OCI-LY7 (cell line): ENCODE results near the gene GLP1R. TPM values are rescaled to one million over a fixed set of nuclear protein-coding genes. Genes with fewer than 3 reads are reported as not detected.

Experiments
- BruUV-seq: library from RNA; stranded (reverse); fragments of 400-500 nt; replicated peaks from 2 replicates; lab custom pipeline; 2021; lab: Mats Ljungman, UMichigan
- CTCF ChIA-PET: fragments of 300-600 bp; sonication (Branson Sonifier 250); formaldehyde crosslinking; loops from one replicate; lab custom pipeline; 2022; ENCODE audit warnings: antibody characterized with exemption; ENCODE audit not compliant: unreplicated experiment; lab: Charles Lee
- POLR2A ChIA-PET: fragments of 300-600 bp; sonication (Branson Sonifier 250); formaldehyde crosslinking; loops from one replicate; lab custom pipeline; 2022; ENCODE audit warnings: antibody characterized with exemption; lab: Charles Lee
- DNase-seq: peaks from one replicate; pipeline ENCODE4 v3.0.0-alpha.2; 2015; ENCODE audit warnings: low spot score
- H2AFZ ChIP-seq: fragments of 200-600 bp; sonication (generic), shearing (Covaris generic); 2 replicates; pipeline ENCODE4 v1.6.1; 2014; ENCODE audit warnings: mild to moderate bottlenecking, antibody characterized with exemption, low read length, moderate library complexity
- H3K27ac ChIP-seq: fragments of 200-600 bp; sonication (generic); 2 replicates; pipeline ENCODE4 v1.5.1; 2014; ENCODE audit warnings: mixed run types, low read depth, mild to moderate bottlenecking, moderate library complexity, low read length, inconsistent platforms; ENCODE audit not compliant: poor library complexity, severe bottlenecking
- H3K36me3 ChIP-seq: fragments of 200-600 bp; sonication (generic); 2 replicates; pipeline ENCODE4 v1.6.1; 2014; ENCODE audit warnings: mild to moderate bottlenecking, antibody characterized with exemption, low read length, moderate library complexity, mixed read lengths; ENCODE audit not compliant: insufficient read depth
- H3K4me1 ChIP-seq: fragments of 200-600 bp; sonication (generic); 2 replicates; pipeline ENCODE4 v1.5.1; 2014; ENCODE audit warnings: mild to moderate bottlenecking, low read length; ENCODE audit not compliant: insufficient read depth, poor library complexity, severe bottlenecking
- H3K4me2 ChIP-seq: fragments of 200-600 bp; sonication (generic); 2 replicates; pipeline ENCODE4 v1.6.1; 2014; ENCODE audit warnings: mild to moderate bottlenecking, low read length
- H3K4me3 ChIP-seq: fragments of 200-600 bp; sonication (generic); 2 replicates; pipeline ENCODE4 v1.5.1; 2014; ENCODE audit warnings: mild to moderate bottlenecking, low read depth, low read length; ENCODE audit not compliant: poor library complexity, severe bottlenecking
- H3K79me2 ChIP-seq: fragments of 200-600 bp; sonication (generic); 2 replicates; pipeline ENCODE4 v1.6.1; 2016; ENCODE audit warnings: low read depth, mild to moderate bottlenecking, low read length, moderate library complexity, mixed read lengths; ENCODE audit not compliant: insufficient read depth
- H3K9me2 ChIP-seq: fragments of 200-600 bp; sonication (generic); 2 replicates; pipeline ENCODE4 v1.6.1; 2016; ENCODE audit warnings: mild to moderate bottlenecking, low read length, mixed read lengths; ENCODE audit not compliant: insufficient read depth
- H3K9me3 ChIP-seq: fragments of 200-600 bp; sonication (generic); 2 replicates; pipeline ENCODE4 v1.6.1; 2014; ENCODE audit warnings: mild to moderate bottlenecking, mixed run types, low read length, mixed read lengths
- H4K20me1 ChIP-seq: fragments of 200-600 bp; sonication (generic); 2 replicates; pipeline ENCODE4 v1.6.1; 2014; ENCODE audit warnings: mild to moderate bottlenecking, antibody characterized with exemption, low read length, moderate library complexity, mixed read lengths; ENCODE audit not compliant: insufficient read depth
- EZH2phosphoT487 ChIP-seq: fragments of 200-600 bp; sonication (generic); IDR thresholded peaks from 2 replicates; pipeline ENCODE4 v1.6.1; 2018; ENCODE audit warnings: low read depth, borderline replicate concordance, mild to moderate bottlenecking, mixed run types, antibody characterized with exemption, low read length, moderate library complexity, mixed read lengths
- intact Hi-C: fragments of 100-400 bp; cut with micrococcal nuclease; formaldehyde crosslinking; loops from one replicate; pipeline ENCODE4 v1.10.0; 2022; ENCODE audit not compliant: unreplicated experiment
- total RNA-seq, 2 experiments: library from RNA; depleted of rRNA in 1 of 2; stranded (reverse); fragments of >200 nt in 1 of 2; shearing (Covaris generic) in 1 of 2; gene quantifications; 2 replicates each; pipeline ENCODE4 v1.2.3, GENCODE V29; 2014 to 2022
- TF ChIP-seq, protein P1 (sequence below): fragments of 200-600 bp; sonication (generic); conservative IDR thresholded peaks from 2 replicates; pipeline ENCODE4 v1.5.1; 2014; ENCODE audit warnings: mild to moderate bottlenecking, antibody characterized with exemption, low read length, moderate library complexity, mixed read lengths

Gene GLP1R
- total RNA-seq, 2 experiments from 2014 or later, result not detected

DNA sequence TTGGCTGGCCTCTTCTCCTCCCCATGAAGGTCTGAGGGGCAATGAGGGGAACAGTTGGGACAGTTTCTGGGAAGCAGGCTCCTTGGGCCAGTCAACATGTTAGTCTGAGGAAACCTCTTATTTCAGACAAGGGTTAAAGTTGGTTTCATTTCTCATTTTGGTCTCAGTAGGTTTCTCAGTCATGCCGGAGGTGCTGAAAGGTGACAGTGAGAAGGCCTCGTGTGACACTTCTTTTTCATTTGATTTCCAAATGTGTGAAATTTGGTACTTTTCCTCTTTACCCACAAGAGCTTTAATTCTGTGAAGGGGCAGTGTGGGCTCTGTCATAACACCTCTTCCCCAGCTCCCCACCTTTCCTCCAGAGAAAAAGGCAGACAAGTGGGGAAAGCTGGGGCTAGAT is 7.5 kb upstream of the GLP1R start:
- Histone ChIP-seq H3K4me1 (no peaks in the 10 kb centered on the region), H3K27ac (no peak overlapping the region), H3K79me2 (no peaks in the 10 kb centered on the region), H2AFZ (no peak overlapping the region), H3K9me3 (no peaks in the 10 kb centered on the region), H3K36me3 (no peaks in the 10 kb centered on the region), H3K4me3 (no peak overlapping the region), H3K4me2 (no peak overlapping the region), H4K20me1 (no peaks in the 10 kb centered on the region), H3K9me2 (no peaks in the 10 kb centered on the region)
- BruUV-seq, result no TSS peak
- no peak for DNase-seq
- ChIA-PET POLR2A (interaction anchor here (0.5 kb wide), 1 partner anchor 71 kb away, joined by 3 read pairs; no protein-coding TSS in a partner anchor), CTCF (no interaction called here)
- intact Hi-C loops, result no loop called here
- TF ChIP-seq EZH2phosphoT487, result no peak
- TF ChIP-seq, protein P1, sequence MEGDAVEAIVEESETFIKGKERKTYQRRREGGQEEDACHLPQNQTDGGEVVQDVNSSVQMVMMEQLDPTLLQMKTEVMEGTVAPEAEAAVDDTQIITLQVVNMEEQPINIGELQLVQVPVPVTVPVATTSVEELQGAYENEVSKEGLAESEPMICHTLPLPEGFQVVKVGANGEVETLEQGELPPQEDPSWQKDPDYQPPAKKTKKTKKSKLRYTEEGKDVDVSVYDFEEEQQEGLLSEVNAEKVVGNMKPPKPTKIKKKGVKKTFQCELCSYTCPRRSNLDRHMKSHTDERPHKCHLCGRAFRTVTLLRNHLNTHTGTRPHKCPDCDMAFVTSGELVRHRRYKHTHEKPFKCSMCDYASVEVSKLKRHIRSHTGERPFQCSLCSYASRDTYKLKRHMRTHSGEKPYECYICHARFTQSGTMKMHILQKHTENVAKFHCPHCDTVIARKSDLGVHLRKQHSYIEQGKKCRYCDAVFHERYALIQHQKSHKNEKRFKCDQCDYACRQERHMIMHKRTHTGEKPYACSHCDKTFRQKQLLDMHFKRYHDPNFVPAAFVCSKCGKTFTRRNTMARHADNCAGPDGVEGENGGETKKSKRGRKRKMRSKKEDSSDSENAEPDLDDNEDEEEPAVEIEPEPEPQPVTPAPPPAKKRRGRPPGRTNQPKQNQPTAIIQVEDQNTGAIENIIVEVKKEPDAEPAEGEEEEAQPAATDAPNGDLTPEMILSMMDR, result no peak

- no TSS peak for BruUV-seq
- no peaks in the 10 kb centered on the region for H3K79me2 ChIP-seq
- ChIA-PET CTCF (no interaction called here), POLR2A (interaction anchor here (0.7 kb wide), 1 partner anchor 149 kb away, joined by 3 read pairs; no protein-coding TSS in a partner anchor)
- H3K4me3 ChIP-seq, result no peak overlapping the region
- H2AFZ ChIP-seq, result no peak overlapping the region
- no peaks in the 10 kb centered on the region for H3K9me2 ChIP-seq
- H3K4me1 ChIP-seq, result no peaks in the 10 kb centered on the region
- intact Hi-C loops, result no loop called here
- H3K9me3 ChIP-seq, result no peaks in the 10 kb centered on the region
- TF ChIP-seq, protein P1, result no peak
- no peak for TF ChIP-seq EZH2phosphoT487
- DNase-seq, result no peak
- H3K27ac ChIP-seq, result no peak overlapping the region
- H3K4me2 ChIP-seq, result no peak overlapping the region
- no peaks in the 10 kb centered on the region for H3K36me3 ChIP-seq
- no peaks in the 10 kb centered on the region for H4K20me1 ChIP-seq
These were observed 4.8 kb upstream of the GLP1R start for GRCh38 chr6:39043776-39044175.

DNA sequence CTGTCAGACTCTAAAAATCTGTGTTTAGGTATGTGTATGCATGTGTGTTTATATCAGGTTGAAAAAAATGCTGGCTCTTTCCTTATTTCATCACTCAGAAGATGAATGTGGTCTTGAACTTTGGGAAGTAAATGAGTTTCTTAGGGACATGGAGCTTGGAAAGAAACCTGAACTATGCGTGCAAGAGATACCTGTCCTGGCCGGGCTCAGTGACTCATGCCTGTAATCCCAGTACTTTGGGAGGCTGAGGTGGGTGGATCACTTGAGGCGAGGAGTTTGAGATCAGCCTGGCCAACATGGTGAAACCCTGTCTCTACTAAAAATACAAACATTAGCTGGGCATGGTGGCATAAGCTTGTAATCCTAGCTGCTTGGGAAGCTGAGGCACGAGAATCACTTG is 4.4 kb upstream of the GLP1R start:
- ChIA-PET CTCF (no interaction called here), POLR2A (interaction anchor here (0.7 kb wide), 1 partner anchor 149 kb away, joined by 3 read pairs; no protein-coding TSS in a partner anchor)
- no peak overlapping the region for H3K4me2 ChIP-seq
- H3K27ac ChIP-seq, result no peak overlapping the region
- no peak overlapping the region for H3K4me3 ChIP-seq
- intact Hi-C loops, result no loop called here
- no peak overlapping the region for H2AFZ ChIP-seq
- DNase-seq, result no peak
- no peaks in the 10 kb centered on the region for H3K79me2 ChIP-seq
- no peaks in the 10 kb centered on the region for H3K36me3 ChIP-seq
- no peaks in the 10 kb centered on the region for H3K9me2 ChIP-seq
- H4K20me1 ChIP-seq, result no peaks in the 10 kb centered on the region
- no TSS peak for BruUV-seq
- TF ChIP-seq EZH2phosphoT487, result no peak
- TF ChIP-seq, protein P1, result no peak
- no peaks in the 10 kb centered on the region for H3K4me1 ChIP-seq
- no peaks in the 10 kb centered on the region for H3K9me3 ChIP-seq
